Body of pancreas (tissue), 4 donors: Measurements from ENCODE around the gene CELSR1.

Experiments used
- CTCF ChIP-seq, 7 experiments: fragments of 450-650 bp in 4 of 7; fragments of 200-600 bp in 3 of 7; sonication (generic) in 3 of 7; IDR thresholded peaks; one replicate each; pipeline ENCODE4 v1.5.1; 2016 to 2019; ENCODE audit warnings: antibody characterized with exemption in 7 of 7
- POLR2A ChIP-seq, 3 donors: fragments of 450-650 bp; IDR thresholded peaks; one replicate each; pipeline ENCODE4 v1.6.1; 2016; ENCODE audit warnings: antibody characterized with exemption in 3 of 3, mild to moderate bottlenecking in 2 of 3

DNA sequence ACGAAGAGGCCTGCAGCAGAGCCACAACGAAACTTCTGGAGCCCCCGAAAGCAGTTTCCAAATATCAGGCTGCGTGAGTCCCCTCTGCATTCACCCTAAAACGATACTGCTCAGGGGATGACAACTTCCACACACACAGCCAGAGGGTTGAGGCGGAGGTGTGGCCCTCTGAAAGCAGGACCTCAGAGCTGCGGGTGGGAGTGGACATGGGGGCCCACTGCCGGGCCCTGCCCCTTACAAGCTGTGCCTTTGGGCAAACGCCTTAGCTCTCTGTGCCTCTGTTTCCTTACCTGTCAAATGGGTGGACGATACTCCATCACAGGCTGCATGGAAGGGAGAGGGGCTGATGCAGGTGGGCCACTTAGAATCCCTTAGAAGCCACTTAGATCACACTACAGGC lies 148.8 kb downstream of the CELSR1 start:
- TF ChIP-seq CTCF (IDR thresholded peaks at IDR 0.05) (no peak), POLR2A (IDR thresholded peaks at IDR 0.05) (no peak)
